Motor neuron (in vitro differentiated cells): ENCODE measurements around the gene UBALD1. TPM values are rescaled to one million over a fixed set of nuclear protein-coding genes. Genes with fewer than 3 reads are reported as not detected.
A peak's percentile ranks its signal among the peaks of the same experiment; 100 is the strongest.

Experiments
- ATAC-seq, 8 experiments: fragments of 200-7000 bp; cut with Tn5 transposase; replicated peaks in 6 of 8; 2 replicates each; pipeline ENCODE4 v1.8.0; 2021; ENCODE audit warnings: mild to moderate bottlenecking in 8 of 8, moderate library complexity in 8 of 8
- H3K27ac ChIP-seq, 2 donors: fragments of 250-450 bp; sonication (Bioruptor Pico); 2 replicates each; pipeline ENCODE4 v1.9.0; 2021; ENCODE audit warnings: antibody characterized with exemption in 2 of 2, mild to moderate bottlenecking in 2 of 2, moderate library complexity in 1 of 2
- H3K4me1 ChIP-seq, 2 donors: fragments of 250-450 bp; sonication (Bioruptor Pico); replicated peaks in 1 of 2; 2 replicates each; pipeline ENCODE4 v1.6.1; 2021; ENCODE audit warnings: antibody characterized with exemption in 2 of 2, mild to moderate bottlenecking in 2 of 2, moderate library complexity in 1 of 2
- H3K4me3 ChIP-seq, 5 donors: fragments of 250-450 bp; sonication (Bioruptor Pico); 2 replicates each; pipeline ENCODE4 v1.9.0; 2021; ENCODE audit warnings: antibody characterized with exemption in 5 of 5, mild to moderate bottlenecking in 5 of 5, moderate library complexity in 4 of 5
- WGBS, 10 experiments: fragments of 450-650 bp; shearing (Covaris generic); methylation state at CpG; one replicate each; pipeline ENCODE4 v1.0.0; 2022; 5-methylcytosine and 5-hydroxymethylcytosine counted together
- in situ Hi-C, 9 experiments: fragments of 400-800 bp; cut with MboI; loops; one replicate each; pipeline ENCODE4 v1.15.0; 2021; ENCODE audit warnings: low sequenced_read_pairs in 9 of 9, low pct_unique_long_range_greater_than_20kb in 2 of 9; ENCODE audit not compliant: unreplicated experiment in 9 of 9
- total RNA-seq, 8 experiments: library from RNA; unstranded; fragments of 300-600 nt; gene quantifications; 2 replicates each; pipeline versions ENCODE4 v1.2.3 to v1.2.4, GENCODE V29; 2022

UBALD1 gene
- total RNA-seq: 10 to 100 TPM in 5 of 8 experiments, 1 to 10 TPM in 3; 6.9 to 20.8 (median 11.3) TPM

- Histone ChIP-seq H3K4me1 (peaks cover 18 to 29% of the 10 kb centered on the region in 2 donors), H3K27ac (peak within 1 kb of the TSS; percentile 75 to 83), H3K4me3 (peak within 1 kb of the TSS; percentile 77 to 92 (median 90))
- in situ Hi-C loops: no loop called here
- ATAC-seq: peak; percentile 39 to 68 (median 58)
- WGBS, 10 experiments: 0 to 80% (median 28%) methylated on average over 1 to 9 of the region's 100 CpGs; no CpG with 5 or more reads in 6 of the 10 experiments
Observed at GRCh38 chr16:4614571-4615383, at the start of gene UBALD1. Gene UBALD1 (minus strand): TSS chr16:4614888. CDS start chr16:4614797, 91 bp downstream.

GRCh38 chr16:4663777-4664465 is 49.2 kb upstream of the UBALD1 start:
- 60 to 100% (median 99%) methylated on average over 1 to 17 of the region's 25 CpGs; no CpG with 5 or more reads in 2 of the 10 experiments for WGBS, 10 experiments

GRCh38 chr16:4663465-4663776 is 48.7 kb upstream of the UBALD1 start:
- ATAC-seq: peak in 2 of 8 experiments; percentile 6 to 61
- H3K4me3 ChIP-seq: no peak overlapping the region
- in situ Hi-C loops: no loop called here
- H3K27ac ChIP-seq: peak overlapping the region in 1 of 2 donors; percentile 65
- 17 to 100% (median 77%) methylated on average over 1 to 2 of the region's 5 CpGs; no CpG with 5 or more reads in 6 of the 10 experiments for WGBS, 10 experiments
- H3K4me1 ChIP-seq: peaks cover 10 to 42% of the 10 kb centered on the region in 2 donors

More at GRCh38 chr16:4663777-4664465, 49.2 kb upstream of the UBALD1 start:
- Histone ChIP-seq H3K4me1 (peaks cover 10 to 42% of the 10 kb centered on the region in 2 donors), H3K27ac (peak overlapping the region in 1 of 2 donors; percentile 65), H3K4me3 (no peak overlapping the region)
- ATAC-seq: peak in 3 of 8 experiments; percentile 68 to 79 (median 72)
- in situ Hi-C loops: no loop called here

- no peak for ATAC-seq
- peaks cover 10 to 33% of the 10 kb centered on the region in 2 donors for H3K4me1 ChIP-seq
- H3K27ac ChIP-seq: no peak overlapping the region
- WGBS, 10 experiments: 67 to 91% (median 87%) methylated on average over 3 to 6 of the region's 11 CpGs; no CpG with 5 or more reads in 7 of the 10 experiments
- in situ Hi-C loops: no loop called here
- no peak overlapping the region for H3K4me3 ChIP-seq
Observed at GRCh38 chr16:4661661-4662060, 47.0 kb upstream of the UBALD1 start.

GRCh38 chr16:4660454-4661007 is 45.8 kb upstream of the UBALD1 start:
- peak overlapping the region; percentile 51 to 57 for H3K27ac ChIP-seq
- in situ Hi-C loops: no loop called here
- 17 to 50% (median 31%) methylated on average over 1 to 4 of the region's 18 CpGs; no CpG with 5 or more reads in 7 of the 10 experiments for WGBS, 10 experiments
- peaks cover 10 to 33% of the 10 kb centered on the region in 2 donors for H3K4me1 ChIP-seq
- no peak overlapping the region for H3K4me3 ChIP-seq
- peak in 6 of 8 experiments; percentile 19 to 89 (median 80) for ATAC-seq

GRCh38 chr16:4659363-4660353 is 45.0 kb upstream of the UBALD1 start:
- ATAC-seq: peak in 4 of 8 experiments; percentile 1 to 72 (median 4)
- no peak overlapping the region for H3K4me3 ChIP-seq
- H3K27ac ChIP-seq: peak overlapping the region in 1 of 2 donors; percentile 21
- 40 to 100% (median 99%) methylated on average over 1 to 8 of the region's 29 CpGs; no CpG with 5 or more reads in 4 of the 10 experiments for WGBS, 10 experiments
- in situ Hi-C loops: no loop called here
- peaks cover 10 to 33% of the 10 kb centered on the region in 2 donors for H3K4me1 ChIP-seq

GRCh38 chr16:4656695-4657686 is 42.3 kb upstream of the UBALD1 start:
- in situ Hi-C loops: no loop called here
- no peak overlapping the region for H3K4me3 ChIP-seq
- ATAC-seq: no peak
- H3K4me1 ChIP-seq: peaks cover 10 to 16% of the 10 kb centered on the region in 2 donors
- no peak overlapping the region for H3K27ac ChIP-seq
- WGBS, 10 experiments: 65 to 100% (median 95%) methylated on average over 2 to 8 of the region's 25 CpGs; no CpG with 5 or more reads in 2 of the 10 experiments

- no peak for ATAC-seq
- Histone ChIP-seq H3K27ac (no peak overlapping the region), H3K4me1 (peaks cover 10 to 16% of the 10 kb centered on the region in 2 donors), H3K4me3 (no peak overlapping the region)
- in situ Hi-C loops: no loop called here
- WGBS, 10 experiments: 83 to 100% (median 100%) methylated on average over 2 to 9 of the region's 12 CpGs; no CpG with 5 or more reads in 5 of the 10 experiments
Observed at GRCh38 chr16:4656221-4656620, 41.5 kb upstream of the UBALD1 start.

- Histone ChIP-seq H3K4me3 (no peak overlapping the region), H3K4me1 (peaks cover 9 to 13% of the 10 kb centered on the region in 2 donors), H3K27ac (no peak overlapping the region)
- in situ Hi-C loops: no loop called here
- 80 to 100% methylated on average over 1 of the region's 6 CpGs; no CpG with 5 or more reads in 8 of the 10 experiments for WGBS, 10 experiments
- ATAC-seq: no peak
Observed at GRCh38 chr16:4655801-4656200, 41.1 kb upstream of the UBALD1 start.

GRCh38 chr16:4654964-4655590 is 40.4 kb upstream of the UBALD1 start:
- Histone ChIP-seq H3K4me3 (no peak overlapping the region), H3K27ac (no peak overlapping the region), H3K4me1 (peaks cover 4 to 8% of the 10 kb centered on the region in 2 donors)
- no peak for ATAC-seq
- WGBS, 10 experiments: 80 to 100% (median 93%) methylated on average over 1 to 5 of the region's 12 CpGs; no CpG with 5 or more reads in 4 of the 10 experiments
- in situ Hi-C loops: no loop called here
